SK-N-SH (cell line): Measurements from ENCODE around the gene LSG1.

ENCODE experiments used
- CTCF ChIP-seq: fragments of 200-600 bp; sonication (generic); IDR thresholded peaks from 2 replicates; pipeline ENCODE4 v1.6.1; 2017; ENCODE audit warnings: antibody characterized with exemption, mild to moderate bottlenecking, moderate library complexity
- EZH2phosphoT487 ChIP-seq: fragments of 200-600 bp; sonication (generic); IDR thresholded peaks from 2 replicates; pipeline ENCODE4 v1.6.1; 2017; ENCODE audit warnings: low read depth, mixed run types, mild to moderate bottlenecking, antibody characterized with exemption, moderate library complexity, borderline replicate concordance
- FOXM1 ChIP-seq: IDR thresholded peaks from 2 replicates; pipeline ENCODE4 v1.4.0; 2012; ENCODE audit warnings: low read depth, mild to moderate bottlenecking
- JUND ChIP-seq: IDR thresholded peaks from 2 replicates; pipeline ENCODE4 v1.4.0; 2012
- MXI1 ChIP-seq: IDR thresholded peaks from 2 replicates; pipeline ENCODE4 v1.6.1; 2012; ENCODE audit warnings: mild to moderate bottlenecking, low read depth, low read length, improper control_type of control experiment
- NRF1 ChIP-seq: IDR thresholded peaks from 2 replicates; pipeline ENCODE4 v1.6.1; 2012; ENCODE audit warnings: low read depth, mild to moderate bottlenecking, low read length
- REST ChIP-seq: IDR thresholded peaks from 2 replicates; pipeline ENCODE4 v1.6.1; 2012; ENCODE audit warnings: mild to moderate bottlenecking, low read depth, low read length, moderate library complexity
- RFX5 ChIP-seq: IDR thresholded peaks from 2 replicates; pipeline ENCODE4 v1.6.1; 2012; ENCODE audit warnings: mild to moderate bottlenecking, improper control_type of control experiment, low read length
- RXRA ChIP-seq: IDR thresholded peaks from 2 replicates; pipeline ENCODE4 v1.4.0; 2012; ENCODE audit warnings: low read depth, mild to moderate bottlenecking, borderline replicate concordance

- TF ChIP-seq CTCF: no peak
- no peak for TF ChIP-seq RFX5
- no peak for TF ChIP-seq FOXM1
- TF ChIP-seq NRF1: no peak
- TF ChIP-seq MXI1: no peak
- TF ChIP-seq EZH2phosphoT487: no peak
- TF ChIP-seq RXRA: no peak
- TF ChIP-seq REST: no peak
- no peak for TF ChIP-seq JUND
Observed at GRCh38 chr3:194602669-194603171, 69.3 kb downstream of the LSG1 start.
